HL-60/S4 (cell line): ENCODE data around the gene PRPF18.

ENCODE experiments used
- in situ Hi-C: fragments of 300-500 bp; cut with MboI; formaldehyde crosslinking; loops from 2 replicates; pipeline ENCODE4 v1.14.3; 2022; ENCODE audit warnings: low sequenced_read_pairs

PRPF18 gene

DNA sequence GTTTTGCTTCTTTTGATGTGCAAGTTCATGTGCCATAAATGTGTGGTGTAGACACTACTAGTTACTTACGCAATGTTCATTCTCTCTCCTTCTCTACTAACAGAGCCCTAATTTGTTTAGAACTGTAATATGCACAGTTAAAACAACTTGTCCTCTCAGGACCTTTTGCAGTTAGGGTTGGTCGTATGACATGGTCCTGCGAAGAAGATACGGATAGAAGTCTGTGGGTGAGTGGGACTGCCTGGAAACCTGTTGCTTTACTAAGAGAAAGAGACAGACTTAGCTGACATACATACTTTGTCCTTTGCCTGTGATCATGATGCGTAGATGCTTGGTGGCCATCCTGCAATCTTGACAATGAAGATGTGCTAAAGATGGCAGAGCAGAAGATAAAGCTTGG lies 51.1 kb downstream of the PRPF18 start:
- in situ Hi-C loops, result no loop called here

DNA sequence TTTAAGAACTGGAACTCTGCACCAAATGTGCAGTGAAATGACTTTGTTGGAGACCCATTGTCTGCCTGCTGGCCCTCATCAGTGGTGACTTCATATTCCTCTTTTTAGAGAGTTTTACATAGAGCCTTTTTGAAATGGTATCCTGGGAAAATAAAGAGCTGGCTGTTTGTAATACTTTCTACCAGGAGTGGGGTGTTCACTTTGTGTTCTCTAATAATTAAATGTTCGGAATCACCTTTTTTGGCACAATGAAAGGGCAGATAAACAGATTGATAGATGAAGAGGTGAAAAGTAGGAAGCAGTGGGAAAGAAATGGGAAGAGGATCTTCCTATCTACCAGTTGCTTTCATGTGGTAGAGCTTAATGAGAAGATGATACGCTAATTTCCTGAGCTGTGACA lies 55.5 kb downstream of the PRPF18 start:
- in situ Hi-C loops, result no loop called here

GRCh38 chr10:13643016-13643415 lies 56.3 kb downstream of the PRPF18 start:
- in situ Hi-C loops, result no loop called here

- in situ Hi-C loops, result no loop called here
Observed at GRCh38 chr10:13644866-13645265, 58.1 kb downstream of the PRPF18 start.

DNA sequence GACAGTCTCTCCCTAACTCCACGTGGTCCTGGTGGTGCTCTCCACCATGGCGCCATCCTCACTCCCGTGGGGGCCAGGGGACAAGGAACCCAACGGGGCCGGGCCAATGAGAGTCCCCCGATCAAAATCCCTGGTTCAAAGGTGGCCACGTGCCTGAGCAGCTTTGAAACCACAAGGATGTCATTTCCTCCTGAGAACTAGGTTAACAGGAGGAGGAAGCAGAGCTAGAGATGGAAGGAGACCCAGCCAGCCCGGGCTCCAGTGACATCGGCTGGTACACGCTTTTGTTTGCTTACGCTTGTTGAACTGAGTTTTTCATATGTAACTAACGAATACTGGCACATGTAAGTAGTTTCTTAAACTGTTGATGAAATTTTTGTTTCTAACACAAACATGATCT lies 61.7 kb downstream of the PRPF18 start:
- in situ Hi-C loops, result no loop called here

- in situ Hi-C loops, result no loop called here
Observed at GRCh38 chr10:13649844-13650520, 63.2 kb downstream of the PRPF18 start.

DNA sequence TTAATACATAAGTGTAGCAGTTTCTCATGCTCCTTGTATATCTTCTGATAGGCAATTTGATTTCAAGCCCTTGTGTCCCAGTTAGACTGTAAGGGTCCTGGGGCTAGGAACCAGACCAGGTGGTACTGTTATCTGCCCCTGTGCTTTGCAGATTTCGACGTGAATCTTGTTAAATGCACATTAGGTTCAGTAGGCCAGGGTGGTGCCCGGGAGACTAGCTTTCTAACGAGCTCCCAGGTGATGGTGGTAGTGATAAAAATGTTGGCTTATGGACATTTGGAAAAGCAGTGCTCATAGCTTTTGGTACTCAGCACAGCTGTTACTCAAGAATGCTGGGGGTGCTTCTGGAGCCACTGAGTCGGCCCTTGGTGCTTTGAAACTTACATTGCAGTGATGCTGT lies 64.2 kb downstream of the PRPF18 start:
- in situ Hi-C loops, result no loop called here

DNA sequence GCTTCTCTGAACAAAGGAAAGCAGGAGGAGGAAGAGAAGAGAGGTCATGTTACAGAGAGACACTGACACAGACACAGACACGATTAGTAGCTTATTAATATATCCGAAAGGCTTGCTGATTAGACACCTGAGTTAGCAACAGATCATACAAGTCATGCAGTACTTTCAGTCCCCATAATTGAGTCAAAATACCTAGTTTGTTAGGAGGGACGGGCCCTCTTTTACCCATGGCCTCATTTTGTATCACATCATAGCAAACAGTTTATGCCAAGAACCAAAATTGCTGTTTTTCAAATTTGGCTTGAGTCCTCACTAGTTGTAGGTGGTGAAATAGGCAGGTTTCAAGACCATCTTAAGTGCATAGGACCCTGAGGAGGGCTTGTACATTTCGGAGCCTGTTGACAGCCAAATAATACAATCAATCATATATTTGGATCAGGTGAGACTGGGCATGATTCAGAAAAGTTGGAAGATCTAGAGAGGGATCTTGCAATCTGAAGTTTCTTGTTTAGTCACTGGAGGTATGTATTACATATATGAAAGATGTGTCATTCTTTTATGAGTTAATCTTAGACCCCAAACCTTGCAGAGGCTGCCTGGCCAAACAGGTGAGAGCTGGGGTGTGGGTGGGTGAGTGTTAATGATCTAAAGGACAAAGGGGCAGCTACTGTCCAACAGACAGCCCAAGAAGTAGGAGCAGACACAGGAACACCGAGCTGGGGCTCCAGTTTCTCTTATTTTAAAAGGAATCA lies 65.4 kb downstream of the PRPF18 start:
- in situ Hi-C loops, result no loop called here

DNA sequence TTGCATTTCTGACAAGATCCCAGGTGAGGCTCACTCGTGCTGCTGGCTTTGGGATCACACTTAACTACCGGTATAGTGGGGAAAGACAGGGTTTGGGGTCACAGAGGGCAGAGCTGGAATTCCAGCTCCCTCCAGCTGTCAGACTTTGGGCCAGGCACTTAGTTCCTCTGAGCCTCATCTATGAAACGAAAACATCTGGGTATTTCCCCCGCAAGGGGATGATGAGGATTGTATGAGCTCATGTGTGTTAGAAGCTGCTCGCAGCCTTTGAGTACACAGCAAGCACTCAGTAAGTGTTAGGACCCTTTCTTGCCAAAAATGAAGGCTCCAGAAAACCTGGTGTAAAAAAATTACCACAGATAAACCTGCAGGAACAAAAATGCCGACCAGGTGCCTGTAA lies 66.1 kb downstream of the PRPF18 start:
- in situ Hi-C loops, result no loop called here

GRCh38 chr10:13654118-13654830 lies 67.5 kb downstream of the PRPF18 start:
- in situ Hi-C loops, result no loop called here

GRCh38 chr10:13654846-13655245 lies 68.1 kb downstream of the PRPF18 start:
- in situ Hi-C loops, result loop anchor here (5.0 kb wide), 1 partner anchor 122 kb away; no protein-coding TSS in a partner anchor

DNA sequence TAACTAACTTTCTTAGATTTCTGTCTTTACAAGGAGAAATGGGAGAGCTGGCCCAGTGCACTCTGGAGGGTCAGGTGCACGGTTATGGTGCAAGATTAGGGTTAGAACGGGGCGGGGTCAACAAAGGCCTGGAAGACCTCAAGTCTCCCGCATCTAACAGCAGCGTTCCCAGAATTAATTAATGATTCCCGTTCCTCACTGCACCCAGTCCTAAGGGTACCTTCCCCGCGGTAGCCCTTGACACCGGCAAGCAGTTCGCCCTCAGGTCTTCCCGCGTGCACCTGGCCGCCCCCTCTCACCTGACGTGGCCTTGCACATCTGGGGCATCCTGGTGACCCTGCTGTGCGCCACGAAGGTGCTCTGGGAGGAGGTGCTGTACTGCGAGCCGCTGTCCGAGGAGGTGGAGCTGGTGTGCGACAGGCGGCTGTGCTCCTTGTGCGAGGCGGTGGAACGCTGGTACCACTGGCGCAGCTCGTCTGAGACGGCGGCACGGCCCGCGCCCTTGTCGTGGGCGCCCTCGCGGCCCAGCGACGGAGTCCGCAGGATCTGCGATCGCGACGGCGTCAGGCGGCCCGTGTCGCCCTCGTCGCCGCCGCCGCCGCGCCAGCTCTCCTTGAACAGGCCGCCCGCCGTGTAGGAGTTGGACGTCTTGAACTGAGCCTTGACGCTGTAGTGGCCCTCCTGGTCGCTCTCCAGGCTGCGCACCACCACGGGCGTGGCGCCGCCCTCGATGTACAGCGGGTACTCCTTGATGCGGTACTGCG lies 69.8 kb downstream of the PRPF18 start:
- in situ Hi-C loops, result loop anchor here (5.0 kb wide), 1 partner anchor 121 kb away; no protein-coding TSS in a partner anchor

DNA sequence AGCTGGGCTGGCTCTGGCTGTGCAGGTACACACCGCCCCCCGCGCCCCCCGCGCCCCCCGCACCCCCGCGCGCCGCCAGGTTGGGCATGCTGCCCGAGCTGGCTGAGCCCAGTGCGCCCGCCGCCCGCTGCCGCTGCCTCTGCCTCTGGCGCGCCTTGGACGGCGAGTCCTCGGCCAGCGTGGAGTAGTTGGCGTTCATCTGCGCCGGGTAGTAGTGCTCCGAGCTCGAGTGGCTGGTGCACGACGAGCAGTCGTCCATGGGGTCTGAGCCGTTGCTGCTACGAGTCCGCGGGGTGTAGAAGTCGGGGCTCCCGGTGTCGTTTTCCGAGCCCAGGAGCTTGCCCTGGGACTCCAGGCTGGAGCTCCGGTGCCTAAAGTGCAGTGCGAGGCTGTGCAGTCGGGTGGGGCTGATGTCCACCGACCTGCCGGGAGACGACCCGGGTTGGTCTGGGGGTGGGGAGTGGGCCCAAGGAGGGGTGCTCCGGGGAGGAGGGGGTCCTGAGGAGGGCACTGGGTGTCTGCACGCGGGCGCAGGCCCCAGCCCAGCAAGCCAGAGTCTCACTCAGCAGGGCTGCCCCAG lies 70.4 kb downstream of the PRPF18 start:
- in situ Hi-C loops, result loop anchor here (5.0 kb wide), 1 partner anchor 120 kb away; no protein-coding TSS in a partner anchor

GRCh38 chr10:13658264-13658663 lies 71.5 kb downstream of the PRPF18 start:
- in situ Hi-C loops, result loop anchor here (5.0 kb wide), 1 partner anchor 119 kb away; no protein-coding TSS in a partner anchor

- in situ Hi-C loops, result loop anchor here (5.0 kb wide), 1 partner anchor 118 kb away; no protein-coding TSS in a partner anchor
Observed at GRCh38 chr10:13658871-13659685, 72.3 kb downstream of the PRPF18 start.

GRCh38 chr10:13659887-13660550 lies 73.3 kb downstream of the PRPF18 start:
- in situ Hi-C loops, result loop anchor here (5.0 kb wide), 1 partner anchor 117 kb away; no protein-coding TSS in a partner anchor

GRCh38 chr10:13660551-13660920 lies 73.8 kb downstream of the PRPF18 start:
- in situ Hi-C loops, result no loop called here

DNA sequence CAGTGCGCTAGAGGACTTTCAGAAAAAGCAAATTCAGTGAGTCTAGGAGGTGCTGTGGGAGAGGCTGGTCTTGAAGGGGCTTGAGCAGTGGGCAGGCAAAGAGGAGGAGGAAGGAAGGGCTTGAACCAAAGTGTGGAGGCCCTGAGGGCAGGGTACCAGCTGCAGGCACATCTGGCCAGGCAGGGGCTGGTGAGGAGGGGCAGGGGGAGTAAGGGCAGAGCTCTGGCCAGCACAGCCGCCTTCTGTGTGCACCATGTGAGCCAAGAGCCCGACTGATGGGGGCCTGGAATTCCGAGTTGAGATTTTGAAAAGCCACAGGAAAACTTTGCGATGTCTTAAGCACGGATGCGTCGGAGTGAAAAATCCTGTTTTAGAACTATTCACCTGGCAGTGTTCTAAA lies 74.5 kb downstream of the PRPF18 start:
- in situ Hi-C loops, result no loop called here
